Suppressor macrophage (primary cell): ENCODE measurements around the gene CCND2.
A peak's percentile ranks its signal among the peaks of the same experiment; 100 is the strongest.

Experiments
- DNase-seq, 4 experiments: peaks; one replicate each; pipeline ENCODE4 v3.0.0-alpha.2; 2020 to 2022

Gene CCND2

GRCh38 chr12:4289998-4290790 is 16.6 kb downstream of the CCND2 start:
- no peak for DNase-seq

GRCh38 chr12:4292341-4293073 is 18.9 kb downstream of the CCND2 start:
- no peak for DNase-seq

GRCh38 chr12:4293299-4293965 is 19.9 kb downstream of the CCND2 start:
- DNase-seq: peak in 2 of 4 experiments; percentile 59 to 63

- peak in 1 of 4 experiments; percentile 24 for DNase-seq
Measured at GRCh38 chr12:4293966-4294505, 20.5 kb downstream of the CCND2 start.

- no peak for DNase-seq
Measured at GRCh38 chr12:4296751-4297150, 23.2 kb downstream of the CCND2 start.

GRCh38 chr12:4297617-4298016 is 24.1 kb downstream of the CCND2 start:
- no peak for DNase-seq

- DNase-seq: no peak
Measured at GRCh38 chr12:4300883-4301282, 27.3 kb downstream of the CCND2 start.

GRCh38 chr12:4301932-4302501 is 28.5 kb downstream of the CCND2 start:
- no peak for DNase-seq

GRCh38 chr12:4302881-4303280 is 29.3 kb downstream of the CCND2 start:
- no peak for DNase-seq

- no peak for DNase-seq
Measured at GRCh38 chr12:4303750-4304149, 30.2 kb downstream of the CCND2 start.

- DNase-seq: peak; percentile 50 to 72 (median 70)
Measured at GRCh38 chr12:4307593-4308333, 34.2 kb downstream of the CCND2 start.

- no peak for DNase-seq
Measured at GRCh38 chr12:4308334-4308950, 34.9 kb downstream of the CCND2 start.

- no peak for DNase-seq
Measured at GRCh38 chr12:4311776-4312175, 38.2 kb downstream of the CCND2 start.

- DNase-seq: no peak
Measured at GRCh38 chr12:4312251-4312650, 38.7 kb downstream of the CCND2 start.

- DNase-seq: no peak
Measured at GRCh38 chr12:4320497-4320852, 46.9 kb downstream of the CCND2 start.

GRCh38 chr12:4320853-4321701 is 47.5 kb downstream of the CCND2 start, which contains the start of gene TIGAR:
TIGAR (plus strand) TSS chr12:4321213; CDS start chr12:4321272, 59 bp downstream.
- DNase-seq: peak; percentile 98 to 100 (median 98)

GRCh38 chr12:4322726-4323125 is 49.2 kb downstream of the CCND2 start:
- DNase-seq: peak; percentile 38 to 59 (median 54)
